ENCODE measurements around the gene CASZ1.

Gene CASZ1

GRCh38 chr1:10635085-10635896 is 161.2 kb downstream of the CASZ1 start:
- in situ Hi-C loops (cut with HindIII; ENCODE audit: low sequenced_read_pairs): no loop called here
- TF ChIP-seq CTCF (IDR thresholded peaks at IDR 0.05; ENCODE audit: low read depth, low read length, missing control alignments): no peak
- no peak overlapping the region for H3K4me3 ChIP-seq (ENCODE audit: low read depth, low read length)
- peak; percentile 8 for DNase-seq (ENCODE audit: low read depth)

- TF ChIP-seq CTCF (IDR thresholded peaks at IDR 0.05; ENCODE audit: low read depth, low read length, missing control alignments): no peak
- H3K4me3 ChIP-seq (ENCODE audit: low read depth, low read length): no peak overlapping the region
- in situ Hi-C loops (cut with HindIII; ENCODE audit: low sequenced_read_pairs): no loop called here
- DNase-seq (ENCODE audit: low read depth): peak; percentile 16
Observed at GRCh38 chr1:10634428-10635084, 161.9 kb downstream of the CASZ1 start.

GRCh38 chr1:10634075-10634427 is 162.4 kb downstream of the CASZ1 start:
- H3K4me3 ChIP-seq (ENCODE audit: low read depth, low read length): no peak overlapping the region
- in situ Hi-C loops (cut with HindIII; ENCODE audit: low sequenced_read_pairs): no loop called here
- no peak for TF ChIP-seq CTCF (IDR thresholded peaks at IDR 0.05; ENCODE audit: low read depth, low read length, missing control alignments)
- DNase-seq (ENCODE audit: low read depth): no peak

GRCh38 chr1:10633416-10633815 is 163.0 kb downstream of the CASZ1 start:
- TF ChIP-seq CTCF (IDR thresholded peaks at IDR 0.05; ENCODE audit: low read depth, low read length, missing control alignments): no peak
- in situ Hi-C loops (cut with HindIII; ENCODE audit: low sequenced_read_pairs): no loop called here
- DNase-seq (ENCODE audit: low read depth): no peak
- H3K4me3 ChIP-seq (ENCODE audit: low read depth, low read length): no peak overlapping the region

- no peak for DNase-seq (ENCODE audit: low read depth)
- H3K4me3 ChIP-seq (ENCODE audit: low read depth, low read length): no peak overlapping the region
- in situ Hi-C loops (cut with HindIII; ENCODE audit: low sequenced_read_pairs): no loop called here
- no peak for TF ChIP-seq CTCF (IDR thresholded peaks at IDR 0.05; ENCODE audit: low read depth, low read length, missing control alignments)
Observed at GRCh38 chr1:10632691-10633090, 163.8 kb downstream of the CASZ1 start.

GRCh38 chr1:10631811-10632593 is 164.4 kb downstream of the CASZ1 start:
- DNase-seq (ENCODE audit: low read depth): no peak
- TF ChIP-seq CTCF (IDR thresholded peaks at IDR 0.05; ENCODE audit: low read depth, low read length, missing control alignments): no peak
- H3K4me3 ChIP-seq (ENCODE audit: low read depth, low read length): no peak overlapping the region
- in situ Hi-C loops (cut with HindIII; ENCODE audit: low sequenced_read_pairs): no loop called here

All from astrocyte of the cerebellum (primary cell).